ENCODE measurements around the gene TMEM51.

DNA sequence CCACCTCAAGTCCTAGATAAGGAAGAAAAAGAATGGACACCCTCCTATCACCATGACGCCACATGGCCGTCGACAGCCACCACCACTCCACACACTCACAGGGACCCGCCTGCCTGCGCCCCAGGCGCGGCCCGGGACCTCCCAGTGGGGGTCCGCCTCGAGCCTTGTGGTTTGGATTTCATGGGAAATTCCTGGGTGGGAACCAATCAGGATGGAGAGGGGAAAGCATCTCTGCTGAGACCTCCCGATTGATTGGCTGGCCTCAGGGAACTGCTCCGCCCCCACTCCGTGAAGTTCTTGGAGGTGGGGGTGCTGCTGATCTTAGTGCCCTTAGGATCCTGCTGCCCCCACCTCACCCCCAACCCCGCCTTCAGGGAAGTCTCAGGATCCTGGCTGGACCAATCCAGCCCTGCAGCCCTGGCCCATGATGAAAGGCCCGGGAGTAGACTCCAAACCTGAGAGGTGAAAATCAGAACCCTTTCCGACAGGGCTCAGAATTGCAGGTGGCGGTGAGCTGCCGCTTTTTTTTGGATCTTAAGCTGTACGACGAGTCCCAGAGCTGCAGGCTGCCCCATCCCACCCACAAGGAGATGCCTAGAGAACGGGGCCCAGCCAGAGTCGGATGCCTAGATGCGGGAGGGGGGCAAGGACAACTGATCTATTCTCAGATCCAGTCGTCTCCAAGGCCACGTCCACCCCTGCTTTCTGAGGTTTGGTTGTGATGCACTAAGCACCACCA is 29.0 kb upstream of the TMEM51 start:
- TF ChIP-seq, protein P1, sequence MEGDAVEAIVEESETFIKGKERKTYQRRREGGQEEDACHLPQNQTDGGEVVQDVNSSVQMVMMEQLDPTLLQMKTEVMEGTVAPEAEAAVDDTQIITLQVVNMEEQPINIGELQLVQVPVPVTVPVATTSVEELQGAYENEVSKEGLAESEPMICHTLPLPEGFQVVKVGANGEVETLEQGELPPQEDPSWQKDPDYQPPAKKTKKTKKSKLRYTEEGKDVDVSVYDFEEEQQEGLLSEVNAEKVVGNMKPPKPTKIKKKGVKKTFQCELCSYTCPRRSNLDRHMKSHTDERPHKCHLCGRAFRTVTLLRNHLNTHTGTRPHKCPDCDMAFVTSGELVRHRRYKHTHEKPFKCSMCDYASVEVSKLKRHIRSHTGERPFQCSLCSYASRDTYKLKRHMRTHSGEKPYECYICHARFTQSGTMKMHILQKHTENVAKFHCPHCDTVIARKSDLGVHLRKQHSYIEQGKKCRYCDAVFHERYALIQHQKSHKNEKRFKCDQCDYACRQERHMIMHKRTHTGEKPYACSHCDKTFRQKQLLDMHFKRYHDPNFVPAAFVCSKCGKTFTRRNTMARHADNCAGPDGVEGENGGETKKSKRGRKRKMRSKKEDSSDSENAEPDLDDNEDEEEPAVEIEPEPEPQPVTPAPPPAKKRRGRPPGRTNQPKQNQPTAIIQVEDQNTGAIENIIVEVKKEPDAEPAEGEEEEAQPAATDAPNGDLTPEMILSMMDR (IDR thresholded peaks at IDR 0.05 in 2 of 3, conservative IDR thresholded peaks at IDR 0.05 in 1 of 3; ENCODE audit: insufficient read depth in 2 of 3, low read depth in 1 of 3, low read length in 3 of 3), result no peak
- TF ChIP-seq, protein P2, sequence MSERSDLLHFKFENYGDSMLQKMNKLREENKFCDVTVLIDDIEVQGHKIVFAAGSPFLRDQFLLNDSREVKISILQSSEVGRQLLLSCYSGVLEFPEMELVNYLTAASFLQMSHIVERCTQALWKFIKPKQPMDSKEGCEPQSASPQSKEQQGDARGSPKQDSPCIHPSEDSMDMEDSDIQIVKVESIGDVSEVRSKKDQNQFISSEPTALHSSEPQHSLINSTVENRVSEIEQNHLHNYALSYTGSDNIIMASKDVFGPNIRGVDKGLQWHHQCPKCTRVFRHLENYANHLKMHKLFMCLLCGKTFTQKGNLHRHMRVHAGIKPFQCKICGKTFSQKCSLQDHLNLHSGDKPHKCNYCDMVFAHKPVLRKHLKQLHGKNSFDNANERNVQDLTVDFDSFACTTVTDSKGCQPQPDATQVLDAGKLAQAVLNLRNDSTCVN (CRISPR knock-in tag; IDR thresholded peaks at IDR 0.05), result no peak
- TF ChIP-seq ELF4 (CRISPR knock-in tag; IDR thresholded peaks at IDR 0.05), result no peak
